Measurements from ENCODE around the gene FAM25G. TPM values are rescaled to one million over a fixed set of nuclear protein-coding genes. Genes with fewer than 3 reads are reported as not detected.
A peak's percentile ranks its signal among the peaks of the same experiment; 100 is the strongest.

FAM25G gene
- total and polyA plus RNA-seq, 9 of the 15 experiments (the other 6 are each of a cell fraction or from before 2014, with no cell fraction given), result not detected

- Histone ChIP-seq H3K4me2 (ENCODE audit: insufficient read depth, low read length) (no peak overlapping the region), H3K4me3 (no peak overlapping the region), H3K9ac (ENCODE audit: insufficient read depth in 1 of 2, low read depth in 2 of 2, low read length in 2 of 2) (no peak overlapping the region), H3K36me3 (ENCODE audit: control insufficient read depth, insufficient read depth, low read length) (no peaks in the 10 kb centered on the region), H3K4me1 (replicated peaks in 1 of 2; ENCODE audit: control insufficient read depth in 2 of 2, insufficient read depth in 2 of 2, low read length in 2 of 2) (peaks cover 0 to 8% of the 10 kb centered on the region in 2 experiments; a peak in 1 of 5 replicates), H4K20me1 (replicated peaks; ENCODE audit: control insufficient read depth, insufficient read depth, low read length) (no peaks in the 10 kb centered on the region; the same call in 1 of the 2 replicates), H3K27me3 (ENCODE audit: control insufficient read depth in 2 of 2, insufficient read depth in 2 of 2, low read length in 2 of 2) (peaks cover 21 to 58% of the 10 kb centered on the region in 2 experiments; a peak in 4 of 5 replicates), H3K79me2 (ENCODE audit: control insufficient read depth, insufficient read depth, low read length) (no peaks in the 10 kb centered on the region), H3K9me3 (replicated peaks; ENCODE audit: control insufficient read depth, insufficient read depth, low read depth, low read length) (no peaks in the 10 kb centered on the region), H3K9me1 (ENCODE audit: control insufficient read depth, insufficient read depth, low read length) (no peaks in the 10 kb centered on the region), H2AFZ (ENCODE audit: low read depth, low read length) (no peak overlapping the region), H3K27ac (ENCODE audit: extremely low read depth, low read depth, low read length) (no peak overlapping the region)
- WGBS (ENCODE audit: insufficient coverage, low coverage, missing lambda C conversion rate), result 3% methylated on average over 13 of the region's 13 CpGs
- in situ Hi-C loops (cut with MboI), result no loop called here
- DNase-seq (ENCODE audit: extremely low read depth in 1 of 4, low spot score in 3 of 4) (peak in 2 of 4 experiments; percentile 4 to 7), ATAC-seq (no peak; the same call in 2 of the 3 replicates), FAIRE-seq (no peak)
- ChIA-PET POLR2A (interaction anchor here (1.1 kb wide), 1 partner anchor 91 kb away, joined by 3 read pairs; no protein-coding TSS in a partner anchor), CTCF (ENCODE audit: low intra/inter-chr PET ratio) (no interaction called here)
- intact Hi-C loops (cut with micrococcal nuclease), result loop anchor here (5.0 kb wide), 1 partner anchor 89 kb away; no protein-coding TSS in a partner anchor
- TF ChIP-seq, protein P1, sequence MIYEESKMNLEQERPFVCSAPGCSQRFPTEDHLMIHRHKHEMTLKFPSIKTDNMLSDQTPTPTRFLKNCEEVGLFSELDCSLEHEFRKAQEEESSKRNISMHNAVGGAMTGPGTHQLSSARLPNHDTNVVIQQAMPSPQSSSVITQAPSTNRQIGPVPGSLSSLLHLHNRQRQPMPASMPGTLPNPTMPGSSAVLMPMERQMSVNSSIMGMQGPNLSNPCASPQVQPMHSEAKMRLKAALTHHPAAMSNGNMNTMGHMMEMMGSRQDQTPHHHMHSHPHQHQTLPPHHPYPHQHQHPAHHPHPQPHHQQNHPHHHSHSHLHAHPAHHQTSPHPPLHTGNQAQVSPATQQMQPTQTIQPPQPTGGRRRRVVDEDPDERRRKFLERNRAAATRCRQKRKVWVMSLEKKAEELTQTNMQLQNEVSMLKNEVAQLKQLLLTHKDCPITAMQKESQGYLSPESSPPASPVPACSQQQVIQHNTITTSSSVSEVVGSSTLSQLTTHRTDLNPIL (CRISPR knock-in tag; IDR thresholded peaks at IDR 0.05), result no peak
- TF ChIP-seq ZNF311 (CRISPR knock-in tag; IDR thresholded peaks at IDR 0.05) (no peak), L3MBTL2 (IDR thresholded peaks at IDR 0.05) (no peak), POLR2G (IDR thresholded peaks at IDR 0.05; ENCODE audit: low read depth, low read length) (no peak), ZBTB26 (CRISPR knock-in tag; IDR thresholded peaks at IDR 0.05) (no peak), HDGF (IDR thresholded peaks at IDR 0.05) (no peak), POLR2B (IDR thresholded peaks at IDR 0.05; ENCODE audit: low read depth, partially characterized antibody) (no peak), RFX1 (IDR thresholded peaks at IDR 0.05) (no peak), BMI1 (IDR thresholded peaks at IDR 0.05; ENCODE audit: low read length) (no peak), BHLHE40 (IDR thresholded peaks at IDR 0.05; ENCODE audit: low read length) (no peak), MAFK (IDR thresholded peaks at IDR 0.05; ENCODE audit: low read length) (no peak)
- TF ChIP-seq, protein P2, sequence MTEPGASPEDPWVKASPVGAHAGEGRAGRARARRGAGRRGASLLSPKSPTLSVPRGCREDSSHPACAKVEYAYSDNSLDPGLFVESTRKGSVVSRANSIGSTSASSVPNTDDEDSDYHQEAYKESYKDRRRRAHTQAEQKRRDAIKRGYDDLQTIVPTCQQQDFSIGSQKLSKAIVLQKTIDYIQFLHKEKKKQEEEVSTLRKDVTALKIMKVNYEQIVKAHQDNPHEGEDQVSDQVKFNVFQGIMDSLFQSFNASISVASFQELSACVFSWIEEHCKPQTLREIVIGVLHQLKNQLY (CRISPR knock-in tag; conservative IDR thresholded peaks at IDR 0.05), result no peak
- no TSS peak for BruUV-seq (replicated peaks)
Measured at GRCh38 chr10:47451273-47451997, 40.1 kb downstream of the FAM25G start.

All from K562 (cell line).